Neural cell (in vitro differentiated cells): ENCODE data around the gene PIGM. TPM values are rescaled to one million over a fixed set of nuclear protein-coding genes. Genes with fewer than 3 reads are reported as not detected.

Experiments
- H2AFZ ChIP-seq: fragments of 200-600, 300-800 bp; sonication (generic), shearing (Covaris generic); 2 replicates; pipeline ENCODE4 v1.6.0; 2014; ENCODE audit warnings: low read depth, mild to moderate bottlenecking, antibody characterized with exemption, low read length, moderate library complexity
- H3F3A ChIP-seq: fragments of 200-600 bp; shearing (Covaris generic); 2 replicates; pipeline ENCODE4 v1.6.1; 2016; ENCODE audit warnings: mild to moderate bottlenecking, moderate library complexity, mixed read lengths, antibody characterized with exemption, low read length; ENCODE audit not compliant: insufficient read depth, poor library complexity, severe bottlenecking
- H3K27ac ChIP-seq: fragments of 200-600, 300-800 bp; sonication (generic), shearing (Covaris generic); 2 replicates; pipeline ENCODE4 v1.5.1; 2014; ENCODE audit warnings: mild to moderate bottlenecking, low read length, moderate library complexity
- H3K27me3 ChIP-seq: fragments of 300-800, 200-600 bp; sonication (generic), shearing (Covaris generic); 2 replicates; pipeline ENCODE4 v1.6.0; 2014; ENCODE audit warnings: mild to moderate bottlenecking, low read depth, low read length, moderate library complexity; ENCODE audit not compliant: insufficient read depth
- H3K36me3 ChIP-seq: fragments of 300-800, 200-600 bp; sonication (generic), shearing (Covaris generic); 2 replicates; pipeline ENCODE4 v1.5.1; 2014; ENCODE audit warnings: mild to moderate bottlenecking, antibody characterized with exemption, low read length, moderate library complexity; ENCODE audit not compliant: insufficient read depth
- H3K4me2 ChIP-seq: fragments of 300-800, 200-600 bp; sonication (generic), shearing (Covaris generic); 2 replicates; pipeline ENCODE4 v1.6.0; 2014; ENCODE audit warnings: mild to moderate bottlenecking, low read length
- H3K4me3 ChIP-seq: fragments of 300-800, 200-600 bp; sonication (generic), shearing (Covaris generic); 2 replicates; pipeline ENCODE4 v1.5.1; 2014; ENCODE audit warnings: mild to moderate bottlenecking, low read length, moderate library complexity
- H3K79me2 ChIP-seq: fragments of 200-600 bp; shearing (Covaris generic); replicated peaks from 2 replicates; pipeline ENCODE4 v1.6.0; 2014; ENCODE audit warnings: mild to moderate bottlenecking, low read length, moderate library complexity; ENCODE audit not compliant: insufficient read depth
- H3K9ac ChIP-seq: fragments of 300-800, 200-600 bp; sonication (generic), shearing (Covaris generic); 2 replicates; pipeline ENCODE4 v1.6.1; 2016; ENCODE audit warnings: mild to moderate bottlenecking, low read length, mixed read lengths
- H3K9me2 ChIP-seq: fragments of 200-600 bp; shearing (Covaris generic); 2 replicates; pipeline ENCODE4 v1.6.1; 2016; ENCODE audit warnings: mild to moderate bottlenecking, low read length, mixed read lengths; ENCODE audit not compliant: insufficient read depth
- H3K9me3 ChIP-seq: fragments of 200-600, 300-800 bp; sonication (generic), shearing (Covaris generic); 2 replicates; pipeline ENCODE4 v1.6.1; 2016; ENCODE audit warnings: mild to moderate bottlenecking, mixed run types, low read length, moderate library complexity, mixed read lengths
- H4K20me1 ChIP-seq: fragments of 200-600 bp; shearing (Covaris generic); 2 replicates; pipeline ENCODE4 v1.6.1; 2016; ENCODE audit warnings: mild to moderate bottlenecking, mixed run types; ENCODE audit not compliant: insufficient read depth
- CTCF ChIP-seq: fragments of 450-650 bp; IDR thresholded peaks from 2 replicates; pipeline ENCODE4 v1.5.1; 2014; ENCODE audit warnings: antibody characterized with exemption, mild to moderate bottlenecking, moderate library complexity; ENCODE audit not compliant: poor library complexity, severe bottlenecking
- EP300 ChIP-seq: fragments of 450-650 bp; conservative IDR thresholded peaks from 2 replicates; pipeline ENCODE4 v1.6.1; 2014; ENCODE audit warnings: antibody characterized with exemption, mild to moderate bottlenecking, moderate library complexity; ENCODE audit not compliant: poor library complexity, severe bottlenecking
- EZH2 ChIP-seq: fragments of 200-600, 300-800 bp; shearing (Covaris generic), sonication (generic); IDR thresholded peaks from 2 replicates; pipeline ENCODE4 v1.6.1; 2014; ENCODE audit warnings: antibody characterized with exemption, low read length, borderline replicate concordance, mild to moderate bottlenecking; ENCODE audit not compliant: insufficient read depth, poor library complexity, severe bottlenecking
- MXI1 ChIP-seq: fragments of 450-650 bp; conservative IDR thresholded peaks from 2 replicates; pipeline ENCODE4 v1.6.1; 2014; ENCODE audit warnings: antibody characterized with exemption, mild to moderate bottlenecking; ENCODE audit not compliant: poor library complexity, severe bottlenecking
- POLR2AphosphoS5 ChIP-seq: IDR thresholded peaks from 2 replicates; pipeline ENCODE4 v1.6.1; 2012
- RAD21 ChIP-seq: fragments of 450-650 bp; conservative IDR thresholded peaks from 2 replicates; pipeline ENCODE4 v1.6.1; 2014; ENCODE audit warnings: antibody characterized with exemption, mild to moderate bottlenecking, moderate library complexity
- SMC3 ChIP-seq: fragments of 450-650 bp; conservative IDR thresholded peaks from 2 replicates; pipeline ENCODE4 v1.6.1; 2014; ENCODE audit warnings: antibody characterized with exemption, mild to moderate bottlenecking, moderate library complexity; ENCODE audit not compliant: poor library complexity
- TAF1 ChIP-seq: IDR thresholded peaks from 2 replicates; pipeline ENCODE4 v1.6.1; 2012; ENCODE audit warnings: low read depth
- polyA plus RNA-seq: library from polyadenylated mRNA; depleted of rRNA; stranded (reverse); fragments of >200 nt; gene quantifications from 2 replicates; pipeline ENCODE4 v1.2.3, GENCODE V29; 2014
- TF ChIP-seq, protein P1 (sequence below): IDR thresholded peaks from 2 replicates; pipeline ENCODE4 v1.6.1; 2012; ENCODE audit warnings: borderline replicate concordance

Gene PIGM
- polyA plus RNA-seq, 1 donor from 2014 or later = 3.8 TPM

GRCh38 chr1:159980786-159981185 lies 51.0 kb downstream of the PIGM start:
- Histone ChIP-seq H3K4me2 (no peak overlapping the region), H3K27me3 (no peaks in the 10 kb centered on the region), H3K9me3 (no peaks in the 10 kb centered on the region), H3K9ac (no peak overlapping the region), H3K4me3 (no peak overlapping the region), H3K9me2 (no peaks in the 10 kb centered on the region), H3K27ac (no peak overlapping the region), H3F3A (no peaks in the 10 kb centered on the region), H2AFZ (no peak overlapping the region), H3K36me3 (no peaks in the 10 kb centered on the region), H3K79me2 (no peaks in the 10 kb centered on the region), H4K20me1 (no peaks in the 10 kb centered on the region)
- TF ChIP-seq CTCF = no peak
- TF ChIP-seq TAF1 = no peak
- TF ChIP-seq EP300 = no peak
- TF ChIP-seq, protein P1, sequence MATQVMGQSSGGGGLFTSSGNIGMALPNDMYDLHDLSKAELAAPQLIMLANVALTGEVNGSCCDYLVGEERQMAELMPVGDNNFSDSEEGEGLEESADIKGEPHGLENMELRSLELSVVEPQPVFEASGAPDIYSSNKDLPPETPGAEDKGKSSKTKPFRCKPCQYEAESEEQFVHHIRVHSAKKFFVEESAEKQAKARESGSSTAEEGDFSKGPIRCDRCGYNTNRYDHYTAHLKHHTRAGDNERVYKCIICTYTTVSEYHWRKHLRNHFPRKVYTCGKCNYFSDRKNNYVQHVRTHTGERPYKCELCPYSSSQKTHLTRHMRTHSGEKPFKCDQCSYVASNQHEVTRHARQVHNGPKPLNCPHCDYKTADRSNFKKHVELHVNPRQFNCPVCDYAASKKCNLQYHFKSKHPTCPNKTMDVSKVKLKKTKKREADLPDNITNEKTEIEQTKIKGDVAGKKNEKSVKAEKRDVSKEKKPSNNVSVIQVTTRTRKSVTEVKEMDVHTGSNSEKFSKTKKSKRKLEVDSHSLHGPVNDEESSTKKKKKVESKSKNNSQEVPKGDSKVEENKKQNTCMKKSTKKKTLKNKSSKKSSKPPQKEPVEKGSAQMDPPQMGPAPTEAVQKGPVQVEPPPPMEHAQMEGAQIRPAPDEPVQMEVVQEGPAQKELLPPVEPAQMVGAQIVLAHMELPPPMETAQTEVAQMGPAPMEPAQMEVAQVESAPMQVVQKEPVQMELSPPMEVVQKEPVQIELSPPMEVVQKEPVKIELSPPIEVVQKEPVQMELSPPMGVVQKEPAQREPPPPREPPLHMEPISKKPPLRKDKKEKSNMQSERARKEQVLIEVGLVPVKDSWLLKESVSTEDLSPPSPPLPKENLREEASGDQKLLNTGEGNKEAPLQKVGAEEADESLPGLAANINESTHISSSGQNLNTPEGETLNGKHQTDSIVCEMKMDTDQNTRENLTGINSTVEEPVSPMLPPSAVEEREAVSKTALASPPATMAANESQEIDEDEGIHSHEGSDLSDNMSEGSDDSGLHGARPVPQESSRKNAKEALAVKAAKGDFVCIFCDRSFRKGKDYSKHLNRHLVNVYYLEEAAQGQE = no peak
- no peak for TF ChIP-seq POLR2AphosphoS5
- no peak for TF ChIP-seq MXI1
- TF ChIP-seq EZH2 = no peak
- TF ChIP-seq SMC3 = no peak
- TF ChIP-seq RAD21 = no peak

GRCh38 chr1:159980076-159980475 lies 51.7 kb downstream of the PIGM start:
- Histone ChIP-seq H3K4me2 (no peak overlapping the region), H3K27me3 (no peaks in the 10 kb centered on the region), H4K20me1 (no peaks in the 10 kb centered on the region), H3K9me3 (no peaks in the 10 kb centered on the region), H2AFZ (no peak overlapping the region), H3K9ac (no peak overlapping the region), H3K4me3 (no peak overlapping the region), H3K9me2 (no peaks in the 10 kb centered on the region), H3K79me2 (no peaks in the 10 kb centered on the region), H3F3A (no peaks in the 10 kb centered on the region), H3K36me3 (no peaks in the 10 kb centered on the region), H3K27ac (no peak overlapping the region)
- TF ChIP-seq EP300 (no peak), SMC3 (no peak), TAF1 (no peak), MXI1 (no peak), CTCF (no peak), RAD21 (no peak), POLR2AphosphoS5 (no peak), EZH2 (no peak)
- TF ChIP-seq, protein P1 = no peak
